Smooth muscle cell (in vitro differentiated cells): ENCODE results near the gene SPDYC. TPM values are rescaled to one million over a fixed set of nuclear protein-coding genes. Genes with fewer than 3 reads are reported as not detected.

Experiments used
- DNase-seq: peaks from one replicate; lab custom pipeline; 2025; ENCODE audit not compliant: unreplicated experiment; lab: John Stamatoyannopoulos, UW
- H2AFZ ChIP-seq: fragments of 200-600 bp; sonication (generic); 2 replicates; pipeline ENCODE4 v1.6.0; 2016; ENCODE audit warnings: antibody characterized with exemption, low read depth, mild to moderate bottlenecking
- H3F3A ChIP-seq: fragments of 200-600 bp; sonication (generic); 2 replicates; pipeline ENCODE4 v1.6.0; 2017; ENCODE audit warnings: antibody characterized with exemption, low read depth
- H3K27ac ChIP-seq: fragments of 200-600 bp; sonication (generic); 2 replicates; pipeline ENCODE4 v1.5.1; 2016; ENCODE audit warnings: low read depth, mild to moderate bottlenecking
- H3K27me3 ChIP-seq: fragments of 200-600 bp; sonication (generic); 2 replicates; pipeline ENCODE4 v1.6.1; 2016; ENCODE audit warnings: low read depth, mild to moderate bottlenecking
- H3K36me3 ChIP-seq: fragments of 200-600 bp; sonication (generic); 2 replicates; pipeline ENCODE4 v1.5.1; 2016; ENCODE audit warnings: low read depth
- H3K4me1 ChIP-seq: fragments of 200-600 bp; sonication (generic); 2 replicates; pipeline ENCODE4 v1.5.1; 2016; ENCODE audit warnings: low read depth
- H3K4me2 ChIP-seq: fragments of 200-600 bp; sonication (generic); 2 replicates; pipeline ENCODE4 v1.6.0; 2016; ENCODE audit warnings: mild to moderate bottlenecking
- H3K4me3 ChIP-seq: fragments of 200-600 bp; sonication (generic); 2 replicates; pipeline ENCODE4 v1.5.1; 2016; ENCODE audit warnings: mild to moderate bottlenecking
- H3K79me2 ChIP-seq: fragments of 200-600 bp; sonication (generic); 2 replicates; pipeline ENCODE4 v1.6.0; 2016; ENCODE audit warnings: low read depth, mild to moderate bottlenecking
- H3K9ac ChIP-seq: fragments of 200-600 bp; sonication (generic); 2 replicates; pipeline ENCODE4 v1.6.0; 2016; ENCODE audit warnings: low read depth
- H3K9me3 ChIP-seq: fragments of 200-600 bp; sonication (generic); replicated peaks from 2 replicates; pipeline ENCODE4 v1.5.1; 2016; ENCODE audit warnings: low read depth
- H4K20me1 ChIP-seq: fragments of 200-600 bp; sonication (generic); 2 replicates; pipeline ENCODE4 v1.6.0; 2016; ENCODE audit warnings: low read depth
- WGBS: methylation state at CpG from one replicate; pipeline ENCODE4 v1.1.7; 2016; ENCODE audit warnings: low lambda C conversion rate; 5-methylcytosine and 5-hydroxymethylcytosine counted together
- polyA plus RNA-seq: library from polyadenylated mRNA; unstranded; fragments of >200 nt; fragmentation: Nextera tagmentation; extraction: Ambion mirVana; gene quantifications from 2 replicates; pipeline ENCODE4 v1.2.1, GENCODE V29; 2016
- total RNA-seq: library from RNA; depleted of rRNA; stranded (reverse); fragments of >200 nt; gene quantifications from 2 replicates; pipeline ENCODE4 v1.2.3, GENCODE V29; 2014
- TF ChIP-seq, protein P1 (sequence below): fragments of 200-600 bp; sonication (generic); IDR thresholded peaks from 2 replicates; pipeline ENCODE4 v1.5.1; 2017; ENCODE audit warnings: borderline replicate concordance, mild to moderate bottlenecking, antibody characterized with exemption; ENCODE audit not compliant: insufficient read depth, poor library complexity, severe bottlenecking

Gene SPDYC
- total and polyA plus RNA-seq, 2 experiments from 2014 or later: not detected

GRCh38 chr11:65216830-65217229, 46.8 kb downstream of the SPDYC start:
- Histone ChIP-seq H3K9me3 (no peaks in the 10 kb centered on the region), H3K4me2 (no peak overlapping the region), H3K79me2 (no peaks in the 10 kb centered on the region), H3K27ac (no peak overlapping the region), H2AFZ (no peak overlapping the region), H3K36me3 (no peaks in the 10 kb centered on the region), H3K4me3 (no peak overlapping the region), H3K27me3 (no peaks in the 10 kb centered on the region), H3K9ac (no peak overlapping the region), H4K20me1 (no peaks in the 10 kb centered on the region), H3K4me1 (no peaks in the 10 kb centered on the region), H3F3A (no peaks in the 10 kb centered on the region)
- no peak for DNase-seq
- 97% methylated on average over 3 of the region's 6 CpGs for WGBS
- TF ChIP-seq, protein P1, sequence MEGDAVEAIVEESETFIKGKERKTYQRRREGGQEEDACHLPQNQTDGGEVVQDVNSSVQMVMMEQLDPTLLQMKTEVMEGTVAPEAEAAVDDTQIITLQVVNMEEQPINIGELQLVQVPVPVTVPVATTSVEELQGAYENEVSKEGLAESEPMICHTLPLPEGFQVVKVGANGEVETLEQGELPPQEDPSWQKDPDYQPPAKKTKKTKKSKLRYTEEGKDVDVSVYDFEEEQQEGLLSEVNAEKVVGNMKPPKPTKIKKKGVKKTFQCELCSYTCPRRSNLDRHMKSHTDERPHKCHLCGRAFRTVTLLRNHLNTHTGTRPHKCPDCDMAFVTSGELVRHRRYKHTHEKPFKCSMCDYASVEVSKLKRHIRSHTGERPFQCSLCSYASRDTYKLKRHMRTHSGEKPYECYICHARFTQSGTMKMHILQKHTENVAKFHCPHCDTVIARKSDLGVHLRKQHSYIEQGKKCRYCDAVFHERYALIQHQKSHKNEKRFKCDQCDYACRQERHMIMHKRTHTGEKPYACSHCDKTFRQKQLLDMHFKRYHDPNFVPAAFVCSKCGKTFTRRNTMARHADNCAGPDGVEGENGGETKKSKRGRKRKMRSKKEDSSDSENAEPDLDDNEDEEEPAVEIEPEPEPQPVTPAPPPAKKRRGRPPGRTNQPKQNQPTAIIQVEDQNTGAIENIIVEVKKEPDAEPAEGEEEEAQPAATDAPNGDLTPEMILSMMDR: no peak

DNA sequence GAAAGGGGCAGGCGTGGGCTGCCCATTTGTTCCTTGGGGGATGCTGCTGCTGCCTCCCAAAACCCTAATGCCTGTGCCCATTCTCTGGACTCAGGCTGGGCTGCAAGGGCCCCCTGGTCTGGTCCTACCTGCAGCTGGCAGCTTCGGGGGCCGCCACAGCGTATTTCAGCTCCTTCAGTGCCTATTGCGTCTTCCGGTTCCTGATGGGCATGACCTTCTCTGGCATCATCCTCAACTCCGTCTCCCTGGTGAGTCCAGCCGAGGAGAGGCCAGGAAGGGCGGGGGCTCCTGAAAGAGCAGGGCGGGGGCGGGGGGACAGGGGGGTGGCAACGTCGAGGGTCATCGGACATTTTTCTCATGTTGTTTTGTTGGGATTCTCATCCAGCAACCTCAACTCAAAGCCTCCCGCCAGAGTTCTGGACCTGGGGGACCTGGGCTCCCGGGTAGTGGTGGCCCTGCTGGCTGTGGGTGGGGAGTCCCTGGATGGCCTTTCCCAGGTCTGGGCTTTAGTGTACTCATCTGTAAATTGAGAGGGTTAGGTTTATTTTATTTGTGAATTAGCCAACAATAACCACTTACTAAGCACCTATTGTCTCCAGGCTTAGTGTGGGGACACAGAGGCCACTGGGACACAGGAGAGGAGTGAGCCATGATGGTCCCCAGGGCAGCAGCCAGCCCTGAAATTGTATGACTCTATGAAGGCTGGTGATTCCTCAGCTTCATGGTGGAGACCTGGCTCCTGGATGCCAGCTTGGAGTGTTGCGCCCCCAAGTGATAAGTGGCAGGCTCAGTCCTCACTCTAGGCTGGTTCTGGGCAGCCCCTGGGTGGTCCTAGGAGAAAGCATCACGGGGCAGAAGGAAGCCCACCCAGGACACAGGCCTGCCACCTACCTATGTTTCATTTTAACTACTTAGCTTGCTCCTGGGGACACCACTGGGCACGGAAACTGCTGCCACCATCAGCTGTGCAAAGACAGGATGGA, 47.7 kb downstream of the SPDYC start:
- no peak for DNase-seq
- 96% methylated on average over 19 of the region's 19 CpGs for WGBS
- Histone ChIP-seq H2AFZ (no peak overlapping the region), H3F3A (no peaks in the 10 kb centered on the region), H3K27ac (no peak overlapping the region), H3K36me3 (no peaks in the 10 kb centered on the region), H3K4me3 (no peak overlapping the region), H3K4me1 (no peaks in the 10 kb centered on the region), H3K79me2 (no peaks in the 10 kb centered on the region), H4K20me1 (no peaks in the 10 kb centered on the region), H3K9me3 (no peaks in the 10 kb centered on the region), H3K9ac (no peak overlapping the region), H3K27me3 (no peaks in the 10 kb centered on the region), H3K4me2 (no peak overlapping the region)
- TF ChIP-seq, protein P1: no peak

GRCh38 chr11:65218446-65218845, 48.4 kb downstream of the SPDYC start:
- H3K4me3 ChIP-seq: no peak overlapping the region
- WGBS: 96% methylated on average over 9 of the region's 9 CpGs

More at GRCh38 chr11:65218446-65218845, 48.4 kb downstream of the SPDYC start:
- no peaks in the 10 kb centered on the region for H3K4me1 ChIP-seq
- H3K79me2 ChIP-seq: no peaks in the 10 kb centered on the region
- no peak overlapping the region for H3K27ac ChIP-seq
- H3F3A ChIP-seq: no peaks in the 10 kb centered on the region
- H3K27me3 ChIP-seq: no peaks in the 10 kb centered on the region
- no peak overlapping the region for H3K9ac ChIP-seq
- H4K20me1 ChIP-seq: no peaks in the 10 kb centered on the region
- H3K9me3 ChIP-seq: no peaks in the 10 kb centered on the region
- DNase-seq: no peak
- TF ChIP-seq, protein P1: no peak
- no peak overlapping the region for H3K4me2 ChIP-seq
- no peaks in the 10 kb centered on the region for H3K36me3 ChIP-seq
- H2AFZ ChIP-seq: no peak overlapping the region
